Measurements from ENCODE around the gene IL20. TPM values are rescaled to one million over a fixed set of nuclear protein-coding genes. Genes with fewer than 3 reads are reported as not detected.

The IL20 gene
- total RNA-seq, 1 experiment from 2014 or later: not detected

- BruUV-seq (replicated peaks): no TSS peak
- Histone ChIP-seq H3K27me3 (ENCODE audit: control insufficient read depth, insufficient read depth, low read length) (peaks cover 23% of the 10 kb centered on the region), H3K27ac (ENCODE audit: low read length) (no peak overlapping the region), H3K9me3 (ENCODE audit: control insufficient read depth, insufficient read depth, low read depth, low read length) (no peaks in the 10 kb centered on the region), H3K4me1 (ENCODE audit: control insufficient read depth, insufficient read depth, low read length) (no peaks in the 10 kb centered on the region), H3K4me3 (ENCODE audit: low read depth in 2 of 2, low read length in 2 of 2) (no peak overlapping the region), H3K36me3 (ENCODE audit: control insufficient read depth, insufficient read depth, low read length) (no peaks in the 10 kb centered on the region)
- ChIA-PET CTCF (interaction anchor here (0.8 to 2.2 kb wide), 6 partner anchors 12 to 282 kb away, joined by 3 to 19 read pairs (median 4); no protein-coding TSS in a partner anchor), POLR2A (no interaction called here)
- intact Hi-C loops (cut with micrococcal nuclease; ENCODE audit: unreplicated experiment) (loop anchor here (2.0 to 10.0 kb wide), 4 partner anchors 186 to 435 kb away; partner anchors contain the start of gene DYRK3), in situ Hi-C loops (cut with HindIII; ENCODE audit: low pct_unique_long_range_greater_than_20kb, low sequenced_read_pairs) (no loop called here)
- DNase-seq (ENCODE audit: low read depth, low spot score): peak; percentile 57
- ATAC-seq: peak; percentile 77
- TF ChIP-seq, protein P1, sequence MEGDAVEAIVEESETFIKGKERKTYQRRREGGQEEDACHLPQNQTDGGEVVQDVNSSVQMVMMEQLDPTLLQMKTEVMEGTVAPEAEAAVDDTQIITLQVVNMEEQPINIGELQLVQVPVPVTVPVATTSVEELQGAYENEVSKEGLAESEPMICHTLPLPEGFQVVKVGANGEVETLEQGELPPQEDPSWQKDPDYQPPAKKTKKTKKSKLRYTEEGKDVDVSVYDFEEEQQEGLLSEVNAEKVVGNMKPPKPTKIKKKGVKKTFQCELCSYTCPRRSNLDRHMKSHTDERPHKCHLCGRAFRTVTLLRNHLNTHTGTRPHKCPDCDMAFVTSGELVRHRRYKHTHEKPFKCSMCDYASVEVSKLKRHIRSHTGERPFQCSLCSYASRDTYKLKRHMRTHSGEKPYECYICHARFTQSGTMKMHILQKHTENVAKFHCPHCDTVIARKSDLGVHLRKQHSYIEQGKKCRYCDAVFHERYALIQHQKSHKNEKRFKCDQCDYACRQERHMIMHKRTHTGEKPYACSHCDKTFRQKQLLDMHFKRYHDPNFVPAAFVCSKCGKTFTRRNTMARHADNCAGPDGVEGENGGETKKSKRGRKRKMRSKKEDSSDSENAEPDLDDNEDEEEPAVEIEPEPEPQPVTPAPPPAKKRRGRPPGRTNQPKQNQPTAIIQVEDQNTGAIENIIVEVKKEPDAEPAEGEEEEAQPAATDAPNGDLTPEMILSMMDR (IDR thresholded peaks at IDR 0.05): peak; percentile 83
- no peak for TF ChIP-seq TCF7L2 (IDR thresholded peaks at IDR 0.05; ENCODE audit: low read depth, low read length)
- TF ChIP-seq POLR2AphosphoS5 (IDR thresholded peaks at IDR 0.05; ENCODE audit: low read depth, low read length): no peak
Observed at GRCh38 chr1:206912445-206913095, 47.1 kb downstream of the IL20 start.

DNA sequence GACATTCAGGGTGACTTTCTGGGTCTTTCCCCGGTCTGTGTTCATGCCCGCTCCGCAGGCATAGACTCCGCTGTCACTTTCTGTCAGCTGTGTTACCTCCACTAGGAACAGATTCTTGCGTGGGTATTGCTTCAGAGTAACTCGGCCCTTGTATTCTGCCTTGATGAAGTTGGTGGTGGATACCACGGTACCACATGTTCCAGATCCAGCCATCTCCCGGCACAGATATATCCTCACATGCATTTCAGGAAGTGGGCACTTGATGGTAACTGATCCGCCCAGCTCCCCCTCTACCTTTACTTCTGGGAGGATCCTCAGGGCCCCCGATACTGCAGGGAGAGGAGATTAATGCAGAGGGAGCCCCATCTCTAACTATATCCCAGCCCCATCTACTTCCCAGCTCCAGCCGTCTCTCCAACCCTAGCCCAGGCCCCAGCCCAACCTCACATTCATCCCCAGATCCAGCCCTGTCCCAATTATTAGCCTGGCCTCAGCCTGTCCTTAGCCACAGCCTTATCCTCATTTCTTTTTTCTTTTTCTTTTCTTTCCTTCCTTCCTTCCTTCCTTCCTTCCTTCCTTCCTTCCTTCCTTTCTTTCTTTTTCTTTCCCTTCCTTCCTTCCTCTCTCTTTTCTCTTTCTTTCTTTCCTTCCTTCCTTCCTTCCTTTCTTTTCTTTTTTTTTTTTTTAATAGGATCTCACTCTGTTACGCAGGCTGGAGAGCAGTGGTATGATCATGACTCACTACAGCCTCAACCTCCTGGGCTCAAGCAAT lies 48.5 kb downstream of the IL20 start:
- H3K4me3 ChIP-seq (ENCODE audit: low read depth in 2 of 2, low read length in 2 of 2): no peak overlapping the region
- in situ Hi-C loops (cut with HindIII; ENCODE audit: low pct_unique_long_range_greater_than_20kb, low sequenced_read_pairs) (no loop called here), intact Hi-C loops (cut with micrococcal nuclease; ENCODE audit: unreplicated experiment) (loop anchor here (2.0 to 10.0 kb wide), 4 partner anchors 187 to 437 kb away; partner anchors contain the start of gene DYRK3)
- no TSS peak for BruUV-seq (replicated peaks)
- ATAC-seq (no peak), DNase-seq (ENCODE audit: low read depth, low spot score) (no peak)
- H3K36me3 ChIP-seq (ENCODE audit: control insufficient read depth, insufficient read depth, low read length): no peaks in the 10 kb centered on the region
- no peaks in the 10 kb centered on the region for H3K9me3 ChIP-seq (ENCODE audit: control insufficient read depth, insufficient read depth, low read depth, low read length)
- no peaks in the 10 kb centered on the region for H3K4me1 ChIP-seq (ENCODE audit: control insufficient read depth, insufficient read depth, low read length)
- CTCF ChIA-PET: no interaction called here
- TF ChIP-seq SIN3A (IDR thresholded peaks at IDR 0.05; ENCODE audit: borderline replicate concordance, insufficient read depth, low read depth, low read length) (no peak), POLR2AphosphoS5 (IDR thresholded peaks at IDR 0.05; ENCODE audit: low read depth, low read length) (no peak), TCF7L2 (IDR thresholded peaks at IDR 0.05; ENCODE audit: low read depth, low read length) (no peak)
- TF ChIP-seq, protein P1 (IDR thresholded peaks at IDR 0.05): no peak
- TF ChIP-seq, protein P2, sequence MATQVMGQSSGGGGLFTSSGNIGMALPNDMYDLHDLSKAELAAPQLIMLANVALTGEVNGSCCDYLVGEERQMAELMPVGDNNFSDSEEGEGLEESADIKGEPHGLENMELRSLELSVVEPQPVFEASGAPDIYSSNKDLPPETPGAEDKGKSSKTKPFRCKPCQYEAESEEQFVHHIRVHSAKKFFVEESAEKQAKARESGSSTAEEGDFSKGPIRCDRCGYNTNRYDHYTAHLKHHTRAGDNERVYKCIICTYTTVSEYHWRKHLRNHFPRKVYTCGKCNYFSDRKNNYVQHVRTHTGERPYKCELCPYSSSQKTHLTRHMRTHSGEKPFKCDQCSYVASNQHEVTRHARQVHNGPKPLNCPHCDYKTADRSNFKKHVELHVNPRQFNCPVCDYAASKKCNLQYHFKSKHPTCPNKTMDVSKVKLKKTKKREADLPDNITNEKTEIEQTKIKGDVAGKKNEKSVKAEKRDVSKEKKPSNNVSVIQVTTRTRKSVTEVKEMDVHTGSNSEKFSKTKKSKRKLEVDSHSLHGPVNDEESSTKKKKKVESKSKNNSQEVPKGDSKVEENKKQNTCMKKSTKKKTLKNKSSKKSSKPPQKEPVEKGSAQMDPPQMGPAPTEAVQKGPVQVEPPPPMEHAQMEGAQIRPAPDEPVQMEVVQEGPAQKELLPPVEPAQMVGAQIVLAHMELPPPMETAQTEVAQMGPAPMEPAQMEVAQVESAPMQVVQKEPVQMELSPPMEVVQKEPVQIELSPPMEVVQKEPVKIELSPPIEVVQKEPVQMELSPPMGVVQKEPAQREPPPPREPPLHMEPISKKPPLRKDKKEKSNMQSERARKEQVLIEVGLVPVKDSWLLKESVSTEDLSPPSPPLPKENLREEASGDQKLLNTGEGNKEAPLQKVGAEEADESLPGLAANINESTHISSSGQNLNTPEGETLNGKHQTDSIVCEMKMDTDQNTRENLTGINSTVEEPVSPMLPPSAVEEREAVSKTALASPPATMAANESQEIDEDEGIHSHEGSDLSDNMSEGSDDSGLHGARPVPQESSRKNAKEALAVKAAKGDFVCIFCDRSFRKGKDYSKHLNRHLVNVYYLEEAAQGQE (IDR thresholded peaks at IDR 0.05; ENCODE audit: insufficient read depth in 1 of 2, low read depth in 2 of 2, low read length in 1 of 2): no peak
- POLR2A ChIA-PET: no interaction called here
- H3K27me3 ChIP-seq (ENCODE audit: control insufficient read depth, insufficient read depth, low read length): peaks cover 15% of the 10 kb centered on the region
- H3K27ac ChIP-seq (ENCODE audit: low read length): no peak overlapping the region
